SK-N-SH (cell line): Measurements from ENCODE around the gene NELFA. TPM values are rescaled to one million over a fixed set of nuclear protein-coding genes. Genes with fewer than 3 reads are reported as not detected.

ENCODE experiments used
- CTCF ChIA-PET: fragments of 300-600, 350-600 bp; formaldehyde crosslinking; extraction: SDS; loops from one replicate; lab custom pipeline; 2021; lab: Yijun Ruan, JAX
- POLR2A ChIA-PET: fragments of 350-600 bp; sonication (Branson Sonifier 250); formaldehyde crosslinking; extraction: SDS; loops from one replicate; lab custom pipeline; 2020; ENCODE audit warnings: antibody characterized with exemption, inconsistent platforms; lab: Yijun Ruan, JAX
- DNase-seq: peaks from one replicate; pipeline ENCODE4 v3.0.0; 2012
- H2AFZ ChIP-seq: fragments of 200-600 bp; sonication (generic); 2 replicates; pipeline ENCODE4 v1.8.1; 2016; ENCODE audit warnings: antibody characterized with exemption, mild to moderate bottlenecking, low read depth
- H3F3A ChIP-seq: fragments of 200-600 bp; sonication (generic); replicated peaks from 2 replicates; pipeline ENCODE3; 2016; ENCODE audit warnings: antibody characterized with exemption, mild to moderate bottlenecking; ENCODE audit not compliant: insufficient read depth
- H3K27ac ChIP-seq, 2 experiments: fragments of 200-500 bp in 1 of 2; fragments of 200-600 bp in 1 of 2; sonication (Bioruptor generic) in 1 of 2; sonication (generic), shearing (Covaris generic) in 1 of 2; 2 replicates each; pipeline versions ENCODE4 v1.5.1 to v1.6.1; 2014 to 2016; ENCODE audit warnings: low read depth in 2 of 2, inconsistent platforms in 1 of 2, low read length in 1 of 2, mild to moderate bottlenecking in 1 of 2, mixed read lengths in 1 of 2
- H3K27me3 ChIP-seq: fragments of 200-600 bp; sonication (generic), shearing (Covaris generic); 2 replicates; pipeline ENCODE4 v1.6.1; 2016; ENCODE audit warnings: mixed run types; ENCODE audit not compliant: insufficient read depth
- H3K36me3 ChIP-seq, 2 experiments: fragments of 200-500 bp in 1 of 2; fragments of 200-600 bp in 1 of 2; sonication (Bioruptor generic) in 1 of 2; sonication (generic) in 1 of 2; replicated peaks in 1 of 2; 2 replicates each; pipeline versions ENCODE3 to v1.5.1; 2014 to 2016; ENCODE audit warnings: low read length in 1 of 2, mild to moderate bottlenecking in 1 of 2; ENCODE audit not compliant: insufficient read depth in 2 of 2, control insufficient read depth in 1 of 2
- H3K4me1 ChIP-seq, 2 experiments: fragments of 200-500 bp in 1 of 2; fragments of 200-600 bp in 1 of 2; sonication (Bioruptor generic) in 1 of 2; sonication (generic), shearing (Covaris generic) in 1 of 2; 2 replicates each; pipeline versions ENCODE4 v1.5.1 to v1.6.1; 2014 to 2016; ENCODE audit warnings: low read depth in 1 of 2, low read length in 1 of 2, mixed run types in 1 of 2; ENCODE audit not compliant: insufficient read depth in 2 of 2, control insufficient read depth in 1 of 2
- H3K4me2 ChIP-seq: fragments of 200-600 bp; sonication (generic), shearing (Covaris generic); 2 replicates; pipeline ENCODE4 v1.6.1; 2017; ENCODE audit warnings: mixed run types
- H3K4me3 ChIP-seq, 2 experiments: fragments of 200-500 bp in 1 of 2; fragments of 200-600 bp in 1 of 2; sonication (Bioruptor generic) in 1 of 2; sonication (generic), shearing (Covaris generic) in 1 of 2; 2 replicates each; pipeline versions ENCODE4 v1.5.1 to v1.8.1; 2014 to 2016; ENCODE audit warnings: low read depth in 2 of 2, inconsistent platforms in 1 of 2, low read length in 1 of 2, mild to moderate bottlenecking in 1 of 2, mixed read lengths in 1 of 2, moderate library complexity in 1 of 2
- H3K79me2 ChIP-seq: fragments of 200-600 bp; sonication (generic); 2 replicates; pipeline ENCODE4 v1.8.1; 2017; ENCODE audit warnings: mild to moderate bottlenecking; ENCODE audit not compliant: insufficient read depth
- H3K9ac ChIP-seq: fragments of 200-600 bp; sonication (generic); 2 replicates; pipeline ENCODE4 v1.6.1; 2017; ENCODE audit warnings: mixed run types
- H3K9me2 ChIP-seq: fragments of 200-600 bp; sonication (generic); 2 replicates; pipeline ENCODE4 v1.6.1; 2017; ENCODE audit warnings: mixed run types
- H3K9me3 ChIP-seq: fragments of 200-600 bp; sonication (generic); 2 replicates; pipeline ENCODE4 v1.6.1; 2017; ENCODE audit warnings: mixed run types, mild to moderate bottlenecking, moderate library complexity
- H4K20me1 ChIP-seq: fragments of 200-600 bp; sonication (generic); 2 replicates; pipeline ENCODE4 v1.6.1; 2017; ENCODE audit warnings: mild to moderate bottlenecking, mixed run types; ENCODE audit not compliant: insufficient read depth
- CHD2 ChIP-seq: fragments of 150-350 bp; IDR thresholded peaks from 2 replicates; pipeline ENCODE4 v1.6.1; 2018; ENCODE audit warnings: low read length; ENCODE audit not compliant: partially characterized antibody
- CTCF ChIP-seq: fragments of 200-600 bp; sonication (generic); IDR thresholded peaks from 2 replicates; pipeline ENCODE4 v1.6.1; 2017; ENCODE audit warnings: antibody characterized with exemption, mild to moderate bottlenecking, moderate library complexity
- EP300 ChIP-seq, 2 experiments: IDR thresholded peaks; 2 replicates each; pipeline versions ENCODE4 v1.4.0 to v1.6.1; 2012; ENCODE audit warnings: borderline replicate concordance in 1 of 2, low read depth in 1 of 2, low read length in 1 of 2
- EZH2phosphoT487 ChIP-seq: fragments of 200-600 bp; sonication (generic); IDR thresholded peaks from 2 replicates; pipeline ENCODE4 v1.6.1; 2017; ENCODE audit warnings: low read depth, mixed run types, mild to moderate bottlenecking, antibody characterized with exemption, moderate library complexity, borderline replicate concordance
- FOXM1 ChIP-seq: IDR thresholded peaks from 2 replicates; pipeline ENCODE4 v1.4.0; 2012; ENCODE audit warnings: low read depth, mild to moderate bottlenecking
- MAX ChIP-seq: IDR thresholded peaks from 2 replicates; pipeline ENCODE4 v1.4.0; 2012; ENCODE audit warnings: low read depth
- NRF1 ChIP-seq: IDR thresholded peaks from 2 replicates; pipeline ENCODE4 v1.6.1; 2012; ENCODE audit warnings: low read depth, mild to moderate bottlenecking, low read length
- RAD21 ChIP-seq: IDR thresholded peaks from 2 replicates; pipeline ENCODE4 v1.6.1; 2012; ENCODE audit warnings: mild to moderate bottlenecking, low read length
- RCOR1 ChIP-seq: fragments of 150-350 bp; IDR thresholded peaks from 2 replicates; pipeline ENCODE4 v1.6.1; 2017; ENCODE audit warnings: antibody characterized with exemption, low read length
- RFX5 ChIP-seq: IDR thresholded peaks from 2 replicates; pipeline ENCODE4 v1.6.1; 2012; ENCODE audit warnings: mild to moderate bottlenecking, improper control_type of control experiment, low read length
- SIN3A ChIP-seq: IDR thresholded peaks from 2 replicates; pipeline ENCODE4 v1.6.1; 2012; ENCODE audit warnings: low read depth, mild to moderate bottlenecking, low read length, moderate library complexity, borderline replicate concordance
- SMC3 ChIP-seq: IDR thresholded peaks from 2 replicates; pipeline ENCODE4 v1.6.1; 2012; ENCODE audit warnings: low read depth, low read length, improper control_type of control experiment
- TCF12 ChIP-seq: IDR thresholded peaks from 2 replicates; pipeline ENCODE4 v1.4.0; 2012
- WGBS: methylation state at CpG from one replicate; pipeline ENCODE4 v1.1.6; 2017; ENCODE audit warnings: low lambda C conversion rate; 5-methylcytosine and 5-hydroxymethylcytosine counted together
- polyA plus RNA-seq, 3 experiments: library from polyadenylated mRNA; depleted of rRNA; stranded (reverse); fragments of >200 nt; gene quantifications; 2 replicates each; pipeline ENCODE4 v1.2.3, GENCODE V29; 2012

NELFA gene
- polyA plus RNA-seq, 1 of the 3 experiments (the other 2 are of a cell fraction): 26.8 TPM

GRCh38 chr4:2009651-2010233 is 968 bp upstream of the NELFA start:
- H3K27ac ChIP-seq: peak overlapping the region; percentile 90 to 94
- peak overlapping the region; percentile 95 for H3K9ac ChIP-seq
- POLR2A ChIA-PET: interaction anchor here (0.6 to 1.7 kb wide), 5 partner anchors 25 to 50 kb away, joined by 3 to 6 read pairs (median 3); partner anchors contain the start of gene NAT8L

GRCh38 chr4:2008671-2008920 is 178 bp downstream of the NELFA start:
- Histone ChIP-seq H3K9me2 (no peaks in the 10 kb centered on the region), H3F3A (peaks cover 19% of the 10 kb centered on the region), H3K4me2 (peak overlapping the region; percentile 95)
- POLR2A ChIA-PET: interaction anchor here (1.7 kb wide), 1 partner anchor 24 kb away, joined by 6 read pairs; no protein-coding TSS in a partner anchor
- TF ChIP-seq EP300 (IDR thresholded peaks at IDR 0.05; ENCODE audit: borderline replicate concordance in 1 of 2, low read depth in 1 of 2, low read length in 1 of 2) (no peak), RAD21 (no peak), RCOR1 (no peak), SIN3A (peak; percentile 50; the same call in 1 of the 2 replicates), FOXM1 (no peak), NRF1 (no peak), CHD2 (no peak), EZH2phosphoT487 (no peak)
- TF ChIP-seq, all 33 proteins: peak for 1
- peak overlapping the region; percentile 93; the same call in 1 of the 2 replicates for H2AFZ ChIP-seq
- peaks cover 30% of the 10 kb centered on the region for H4K20me1 ChIP-seq
- H3K4me1 ChIP-seq: peaks cover 5 to 7% of the 10 kb centered on the region in 2 experiments; a peak in 1 of 4 replicates
- CTCF ChIA-PET: interaction anchor here (0.6 to 2.9 kb wide), 7 partner anchors 8 to 269 kb away, joined by 3 to 12 read pairs (median 6); a partner anchor contains a TSS
- H3K36me3 ChIP-seq: peaks cover 0 to 7% of the 10 kb centered on the region in 2 experiments
- no peaks in the 10 kb centered on the region for H3K27me3 ChIP-seq
- DNase-seq: no peak
- peak overlapping the region; percentile 90 to 94 for H3K27ac ChIP-seq
- peak overlapping the region; percentile 95 for H3K9ac ChIP-seq
- H3K4me3 ChIP-seq: peak overlapping the region; percentile 75 to 89
- WGBS: 1% methylated on average over 18 of the region's 27 CpGs
- H3K79me2 ChIP-seq: peaks cover 52% of the 10 kb centered on the region
- no peaks in the 10 kb centered on the region for H3K9me3 ChIP-seq

More at GRCh38 chr4:2009651-2010233, 968 bp upstream of the NELFA start:
- Histone ChIP-seq H3K4me1 (peaks cover 5 to 7% of the 10 kb centered on the region in 2 experiments; a peak in 1 of 4 replicates), H4K20me1 (peaks cover 30% of the 10 kb centered on the region), H3K27me3 (no peaks in the 10 kb centered on the region), H3K9me3 (no peaks in the 10 kb centered on the region), H3K9me2 (no peaks in the 10 kb centered on the region), H3K79me2 (peaks cover 40% of the 10 kb centered on the region), H3K4me2 (peak overlapping the region; percentile 95), H3K36me3 (peaks cover 0 to 3% of the 10 kb centered on the region in 2 experiments), H2AFZ (peak overlapping the region; percentile 93), H3F3A (peaks cover 19% of the 10 kb centered on the region), H3K4me3 (peak overlapping the region; percentile 75 to 89)
- TF ChIP-seq MAX (no peak), RAD21 (peak; percentile 46), RFX5 (no peak), SMC3 (peak; percentile 27; the same call in 1 of the 2 replicates), CTCF (peak; percentile 35), FOXM1 (no peak), TCF12 (no peak)
- peak; percentile 87 for DNase-seq
- whole genome bisulfite sequencing: 27% methylated on average over 23 of the region's 23 CpGs
- CTCF ChIA-PET: interaction anchor here (0.5 to 1.8 kb wide), 12 partner anchors 9 to 264 kb away, joined by 3 to 7 read pairs (median 3); a partner anchor contains a TSS
